Limb (tissue), 2 donors: ENCODE data around the gene GIMAP1.

Experiments
- DNase-seq, 2 donors: peaks; one replicate each; pipeline ENCODE4 v3.0.0-alpha.2; 2016; ENCODE audit errors: extremely low spot score in 2 of 2

The GIMAP1 gene

GRCh38 chr7:150721970-150722373, 5.6 kb downstream of the GIMAP1 start:
- no peak for DNase-seq

GRCh38 chr7:150722431-150722931, 6.1 kb downstream of the GIMAP1 start:
- DNase-seq, result no peak

GRCh38 chr7:150723467-150723866, 7.1 kb downstream of the GIMAP1 start:
- DNase-seq, result no peak

- DNase-seq, result no peak
Observed at GRCh38 chr7:150727381-150727780, 11.0 kb downstream of the GIMAP1 start.

GRCh38 chr7:150728011-150728410, 11.6 kb downstream of the GIMAP1 start:
- no peak for DNase-seq

- no peak for DNase-seq
Observed at GRCh38 chr7:150728609-150729008, 12.2 kb downstream of the GIMAP1 start.

- no peak for DNase-seq
Observed at GRCh38 chr7:150731916-150732315, 15.5 kb downstream of the GIMAP1 start.

- DNase-seq, result no peak
Observed at GRCh38 chr7:150732786-150733481, 16.5 kb downstream of the GIMAP1 start.

GRCh38 chr7:150733482-150734095, 17.2 kb downstream of the GIMAP1 start:
- no peak for DNase-seq

GRCh38 chr7:150734254-150734653, 17.8 kb downstream of the GIMAP1 start:
- DNase-seq, result no peak

- no peak for DNase-seq
Observed at GRCh38 chr7:150735596-150736358, 19.4 kb downstream of the GIMAP1 start.

GRCh38 chr7:150736864-150737263, 20.5 kb downstream of the GIMAP1 start:
- no peak for DNase-seq

- no peak for DNase-seq
Observed at GRCh38 chr7:150737265-150738055, 21.0 kb downstream of the GIMAP1 start, which contains the start of gene GIMAP5. Gene GIMAP5 (plus strand): TSS chr7:150737418. CDS start chr7:150740885, 3,467 bp downstream.

GRCh38 chr7:150738092-150738491, 21.7 kb downstream of the GIMAP1 start:
- DNase-seq, result no peak

GRCh38 chr7:150738591-150739001, 22.2 kb downstream of the GIMAP1 start:
- no peak for DNase-seq

GRCh38 chr7:150739033-150739432, 22.6 kb downstream of the GIMAP1 start:
- no peak for DNase-seq

- DNase-seq, result no peak
Observed at GRCh38 chr7:150740053-150740452, 23.6 kb downstream of the GIMAP1 start.

- DNase-seq, result no peak
Observed at GRCh38 chr7:150742286-150742968, 26.0 kb downstream of the GIMAP1 start.

- DNase-seq, result no peak
Observed at GRCh38 chr7:150744041-150744656, 27.7 kb downstream of the GIMAP1 start.

- DNase-seq, result no peak
Observed at GRCh38 chr7:150745086-150745485, 28.7 kb downstream of the GIMAP1 start.
